ENCODE results near the gene USHBP1. TPM values are rescaled to one million over a fixed set of nuclear protein-coding genes. Genes with fewer than 3 reads are reported as not detected.

Gene USHBP1
- total RNA-seq, 2 experiments from 2014 or later = not detected

GRCh38 chr19:17268754-17269153 lies 4.2 kb upstream of the USHBP1 start:
- POLR2A ChIA-PET = no interaction called here

DNA sequence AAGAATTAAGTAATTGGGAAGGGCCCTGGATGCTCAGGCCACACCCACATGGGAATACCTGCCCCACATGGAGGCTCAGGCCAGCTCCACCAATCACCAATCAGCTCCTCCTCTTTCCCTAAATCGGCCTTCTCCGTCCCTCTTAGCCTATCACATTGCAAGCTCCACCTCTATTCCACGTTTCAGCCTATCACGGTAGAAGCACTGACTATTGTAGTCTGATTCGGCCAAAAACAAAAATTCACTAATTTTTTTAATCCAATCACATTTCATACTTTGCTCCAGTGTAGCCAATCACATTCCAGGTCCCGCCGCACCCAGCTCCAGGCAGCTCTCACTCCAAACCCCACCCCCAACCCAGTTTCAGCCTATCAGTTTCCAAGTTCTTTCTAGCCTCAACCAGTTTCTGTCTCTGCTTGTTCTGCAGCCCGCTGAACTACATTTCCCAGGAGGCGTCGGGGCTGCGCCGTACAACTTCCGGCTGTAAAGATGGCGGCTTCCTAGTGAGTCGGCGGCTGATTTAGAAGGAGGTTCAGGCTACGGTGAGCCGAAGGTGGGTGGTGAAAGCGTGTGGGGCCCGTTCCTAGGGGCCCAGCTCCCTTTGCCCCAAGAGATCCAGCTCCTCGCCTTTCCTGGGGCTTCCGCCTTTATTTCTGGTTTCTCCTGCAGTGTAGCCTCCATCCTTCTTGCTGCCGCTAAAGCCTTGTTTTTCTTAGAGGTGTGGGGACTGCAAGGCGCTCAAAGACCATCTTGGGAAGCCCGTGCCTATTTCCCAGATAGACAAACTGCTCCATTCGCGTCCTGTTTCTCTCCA lies 2.6 kb upstream of the USHBP1 start, which contains the start of gene BABAM1:
Gene BABAM1, plus strand, starts transcription at position 469 of the 814 bp plus-strand sequence. CDS start 1,364 bp downstream, outside the sequence.
- peak; percentile 85 to 99 (median 92) for DNase-seq
- intact Hi-C loops (cut with DNase I, micrococcal nuclease) = loop anchor here (1.0 to 10.0 kb wide), 6 partner anchors 40 to 200 kb away; partner anchors contain the start of genes DDA1 (in 1 of the 2), HAUS8 (in 1 of the 2), MYO9B (in 1 of the 2) and OCEL1 (in 1 of the 2)
- Histone ChIP-seq H3K9me3 (ENCODE audit: control insufficient read depth in 1 of 2, insufficient read depth in 1 of 2, low read length in 2 of 2) (no peaks in the 10 kb centered on the region), H3K4me3 (ENCODE audit: low read length) (peak within 1 kb of the TSS; percentile 84), H3K4me1 (ENCODE audit: insufficient read depth, low read length) (peaks cover 39% of the 10 kb centered on the region), H3K36me3 (ENCODE audit: insufficient read depth, low read length) (peaks cover 16% of the 10 kb centered on the region), H3K27me3 (ENCODE audit: control insufficient read depth in 1 of 2, insufficient read depth in 2 of 2, low read length in 2 of 2) (no peaks in the 10 kb centered on the region), H3K27ac (ENCODE audit: low read depth in 1 of 2, low read length in 2 of 2) (peak within 1 kb of the TSS; percentile 47 to 63)
- H3K27me3 Mint-ChIP-seq = no peaks in the 10 kb centered on the region
- ATAC-seq (ENCODE audit: poor library complexity) = peak; percentile 94
- peak within 1 kb of the TSS; percentile 69 for H3K27ac Mint-ChIP-seq
- ChIA-PET POLR2A (interaction anchor here (0.6 to 3.0 kb wide), 21 partner anchors 7 to 1652 kb away, joined by 3 to 24 read pairs (median 4); partner anchors contain the start of genes ANKLE1, COPE, DDA1 and DDX49), CTCF (interaction anchor here (1.1 to 1.9 kb wide), 5 partner anchors 15 to 124 kb away, joined by 3 to 8 read pairs (median 5); no protein-coding TSS in a partner anchor)
- H3K4me1 Mint-ChIP-seq (ENCODE audit: low read depth) = peaks cover 15% of the 10 kb centered on the region
- no peak for TF ChIP-seq CTCF (IDR thresholded peaks at IDR 0.05)
- no peaks in the 10 kb centered on the region for H3K9me3 Mint-ChIP-seq
- peaks cover 35% of the 10 kb centered on the region for H3K36me3 Mint-ChIP-seq (ENCODE audit: low read depth)
- H3K4me3 Mint-ChIP-seq = peak within 1 kb of the TSS; percentile 83

More at GRCh38 chr19:17268754-17269153, 4.2 kb upstream of the USHBP1 start:
- no peaks in the 10 kb centered on the region for H3K9me3 ChIP-seq (ENCODE audit: control insufficient read depth in 1 of 2, insufficient read depth in 1 of 2, low read length in 2 of 2)
- Mint-ChIP-seq H3K9me3 (no peaks in the 10 kb centered on the region), H3K36me3 (ENCODE audit: low read depth) (peaks cover 37% of the 10 kb centered on the region), H3K27ac (no peak overlapping the region), H3K4me1 (ENCODE audit: low read depth) (peaks cover 15% of the 10 kb centered on the region), H3K27me3 (no peaks in the 10 kb centered on the region), H3K4me3 (peak overlapping the region; percentile 30)
- DNase-seq (no peak), ATAC-seq (ENCODE audit: poor library complexity) (no peak)
- H3K27me3 ChIP-seq (ENCODE audit: control insufficient read depth in 1 of 2, insufficient read depth in 2 of 2, low read length in 2 of 2) = no peaks in the 10 kb centered on the region
- no peak overlapping the region for H3K4me3 ChIP-seq (ENCODE audit: low read length)
- H3K36me3 ChIP-seq (ENCODE audit: insufficient read depth, low read length) = peaks cover 24% of the 10 kb centered on the region
- TF ChIP-seq CTCF (IDR thresholded peaks at IDR 0.05) = no peak
- H3K27ac ChIP-seq (ENCODE audit: low read depth in 1 of 2, low read length in 2 of 2) = no peak overlapping the region
- H3K4me1 ChIP-seq (ENCODE audit: insufficient read depth, low read length) = peaks cover 39% of the 10 kb centered on the region
- CTCF ChIA-PET = no interaction called here
- intact Hi-C loops (cut with DNase I, micrococcal nuclease) = loop anchor here (5.0 to 10.0 kb wide), 3 partner anchors 41 to 199 kb away; partner anchors contain the start of gene OCEL1 (in 1 of the 2)

DNA sequence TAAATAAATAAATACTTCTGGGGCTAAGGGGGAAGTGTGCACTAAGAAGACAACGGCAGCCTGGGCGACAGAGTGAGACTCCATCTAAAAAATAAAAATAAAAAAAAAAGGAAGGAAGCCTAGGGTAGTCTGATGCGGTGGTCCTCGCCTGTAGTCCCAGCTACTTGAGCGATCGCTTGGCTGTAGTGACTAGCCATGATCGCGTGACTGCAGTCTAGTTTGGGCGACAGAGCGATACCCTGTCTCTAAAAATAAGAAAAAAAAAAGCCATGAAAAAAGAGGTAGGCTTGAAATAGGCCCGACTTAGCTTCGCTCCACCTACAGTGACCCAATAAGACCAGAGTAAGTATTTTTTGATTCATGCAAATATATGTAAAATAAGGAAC lies 2.0 kb upstream of the USHBP1 start:
- TF ChIP-seq CTCF (IDR thresholded peaks at IDR 0.05) = no peak
- H3K9me3 ChIP-seq (ENCODE audit: control insufficient read depth in 1 of 2, insufficient read depth in 1 of 2, low read length in 2 of 2) = no peaks in the 10 kb centered on the region
- H3K9me3 Mint-ChIP-seq = no peaks in the 10 kb centered on the region
- H3K27me3 Mint-ChIP-seq = no peaks in the 10 kb centered on the region
- peaks cover 15% of the 10 kb centered on the region for H3K4me1 Mint-ChIP-seq (ENCODE audit: low read depth)
- H3K4me3 Mint-ChIP-seq = peak overlapping the region; percentile 83
- no peaks in the 10 kb centered on the region for H3K27me3 ChIP-seq (ENCODE audit: control insufficient read depth in 1 of 2, insufficient read depth in 2 of 2, low read length in 2 of 2)
- H3K36me3 Mint-ChIP-seq (ENCODE audit: low read depth) = peaks cover 30% of the 10 kb centered on the region
- H3K4me1 ChIP-seq (ENCODE audit: insufficient read depth, low read length) = peaks cover 39% of the 10 kb centered on the region
- intact Hi-C loops (cut with DNase I, micrococcal nuclease) = loop anchor here (5.0 to 10.0 kb wide), 3 partner anchors 39 to 201 kb away; partner anchors contain the start of gene OCEL1 (in 1 of the 2)
- ChIA-PET POLR2A (interaction anchor here (0.6 to 3.0 kb wide), 20 partner anchors 8 to 1653 kb away, joined by 3 to 24 read pairs (median 4); partner anchors contain the start of genes ANKLE1, COPE, DDA1 and DDX49), CTCF (interaction anchor here (1.1 to 1.9 kb wide), 5 partner anchors 16 to 125 kb away, joined by 3 to 8 read pairs (median 5); no protein-coding TSS in a partner anchor)
- no peak for ATAC-seq (ENCODE audit: poor library complexity)
- peak overlapping the region; percentile 30 for H3K4me3 ChIP-seq (ENCODE audit: low read length)
- H3K27ac ChIP-seq (ENCODE audit: low read depth in 1 of 2, low read length in 2 of 2) = peak overlapping the region in 1 of 2 donors; percentile 13
- DNase-seq = no peak
- peak overlapping the region; percentile 69 for H3K27ac Mint-ChIP-seq
- peaks cover 15% of the 10 kb centered on the region for H3K36me3 ChIP-seq (ENCODE audit: insufficient read depth, low read length)

All from CD4-positive, alpha-beta T cell (primary cell).